Measurements from ENCODE around the gene MLYCD.

DNA sequence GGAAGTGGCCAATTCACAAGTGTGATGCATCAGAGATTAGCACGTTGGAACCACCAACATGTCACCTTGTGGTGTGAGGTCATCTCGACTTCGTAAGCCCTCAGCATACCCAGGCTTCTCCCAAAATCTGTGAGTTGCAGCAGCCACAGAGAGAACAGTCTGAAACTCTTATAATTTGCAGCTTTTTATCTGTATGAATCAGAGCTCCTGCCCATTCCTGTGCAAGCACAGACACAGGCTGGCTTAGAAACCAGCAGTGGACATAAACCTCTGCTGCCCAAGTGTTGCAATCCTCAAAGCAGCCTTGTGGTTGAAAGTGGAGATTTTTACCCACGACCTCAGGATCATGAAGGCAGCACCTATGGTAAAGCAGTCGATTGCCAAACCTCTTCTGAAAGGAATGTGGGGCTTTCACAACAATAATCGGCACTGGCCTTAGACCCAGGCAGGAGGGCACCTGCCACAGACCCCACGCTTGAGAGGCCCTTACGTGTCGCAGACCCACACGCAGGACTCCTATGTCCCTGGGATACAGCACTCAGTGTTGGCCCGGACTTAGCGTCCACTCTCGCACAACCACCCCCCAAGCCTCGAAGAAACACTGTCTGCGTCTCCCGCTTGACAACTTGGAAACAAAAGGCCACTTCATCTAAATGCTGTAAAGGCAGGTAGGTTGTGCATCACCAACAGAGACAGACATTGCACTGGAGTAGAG lies 29.6 kb downstream of the MLYCD start:
- TF ChIP-seq, protein P1, sequence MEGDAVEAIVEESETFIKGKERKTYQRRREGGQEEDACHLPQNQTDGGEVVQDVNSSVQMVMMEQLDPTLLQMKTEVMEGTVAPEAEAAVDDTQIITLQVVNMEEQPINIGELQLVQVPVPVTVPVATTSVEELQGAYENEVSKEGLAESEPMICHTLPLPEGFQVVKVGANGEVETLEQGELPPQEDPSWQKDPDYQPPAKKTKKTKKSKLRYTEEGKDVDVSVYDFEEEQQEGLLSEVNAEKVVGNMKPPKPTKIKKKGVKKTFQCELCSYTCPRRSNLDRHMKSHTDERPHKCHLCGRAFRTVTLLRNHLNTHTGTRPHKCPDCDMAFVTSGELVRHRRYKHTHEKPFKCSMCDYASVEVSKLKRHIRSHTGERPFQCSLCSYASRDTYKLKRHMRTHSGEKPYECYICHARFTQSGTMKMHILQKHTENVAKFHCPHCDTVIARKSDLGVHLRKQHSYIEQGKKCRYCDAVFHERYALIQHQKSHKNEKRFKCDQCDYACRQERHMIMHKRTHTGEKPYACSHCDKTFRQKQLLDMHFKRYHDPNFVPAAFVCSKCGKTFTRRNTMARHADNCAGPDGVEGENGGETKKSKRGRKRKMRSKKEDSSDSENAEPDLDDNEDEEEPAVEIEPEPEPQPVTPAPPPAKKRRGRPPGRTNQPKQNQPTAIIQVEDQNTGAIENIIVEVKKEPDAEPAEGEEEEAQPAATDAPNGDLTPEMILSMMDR (tag by site-specific recombination; IDR thresholded peaks at IDR 0.05), result no peak
- TF ChIP-seq PBX3 (CRISPR knock-in tag; IDR thresholded peaks at IDR 0.05) (no peak), ZBTB17 (tag by site-specific recombination; IDR thresholded peaks at IDR 0.05) (no peak), HOXA7 (CRISPR knock-in tag; IDR thresholded peaks at IDR 0.05; ENCODE audit: borderline replicate concordance) (no peak), FEZF1 (tag by site-specific recombination; IDR thresholded peaks at IDR 0.05) (no peak), ZNF747 (tag by site-specific recombination; IDR thresholded peaks at IDR 0.05) (no peak)
- TF ChIP-seq, protein P2, sequence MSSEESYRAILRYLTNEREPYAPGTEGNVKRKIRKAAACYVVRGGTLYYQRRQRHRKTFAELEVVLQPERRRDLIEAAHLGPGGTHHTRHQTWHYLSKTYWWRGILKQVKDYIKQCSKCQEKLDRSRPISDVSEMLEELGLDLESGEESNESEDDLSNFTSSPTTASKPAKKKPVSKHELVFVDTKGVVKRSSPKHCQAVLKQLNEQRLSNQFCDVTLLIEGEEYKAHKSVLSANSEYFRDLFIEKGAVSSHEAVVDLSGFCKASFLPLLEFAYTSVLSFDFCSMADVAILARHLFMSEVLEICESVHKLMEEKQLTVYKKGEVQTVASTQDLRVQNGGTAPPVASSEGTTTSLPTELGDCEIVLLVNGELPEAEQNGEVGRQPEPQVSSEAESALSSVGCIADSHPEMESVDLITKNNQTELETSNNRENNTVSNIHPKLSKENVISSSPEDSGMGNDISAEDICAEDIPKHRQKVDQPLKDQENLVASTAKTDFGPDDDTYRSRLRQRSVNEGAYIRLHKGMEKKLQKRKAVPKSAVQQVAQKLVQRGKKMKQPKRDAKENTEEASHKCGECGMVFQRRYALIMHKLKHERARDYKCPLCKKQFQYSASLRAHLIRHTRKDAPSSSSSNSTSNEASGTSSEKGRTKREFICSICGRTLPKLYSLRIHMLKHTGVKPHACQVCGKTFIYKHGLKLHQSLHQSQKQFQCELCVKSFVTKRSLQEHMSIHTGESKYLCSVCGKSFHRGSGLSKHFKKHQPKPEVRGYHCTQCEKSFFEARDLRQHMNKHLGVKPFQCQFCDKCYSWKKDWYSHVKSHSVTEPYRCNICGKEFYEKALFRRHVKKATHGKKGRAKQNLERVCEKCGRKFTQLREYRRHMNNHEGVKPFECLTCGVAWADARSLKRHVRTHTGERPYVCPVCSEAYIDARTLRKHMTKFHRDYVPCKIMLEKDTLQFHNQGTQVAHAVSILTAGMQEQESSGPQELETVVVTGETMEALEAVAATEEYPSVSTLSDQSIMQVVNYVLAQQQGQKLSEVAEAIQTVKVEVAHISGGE (tag by site-specific recombination; conservative IDR thresholded peaks at IDR 0.05; ENCODE audit: low read depth), result no peak

Measured in HEK293 (cell line).